GM12874 (cell line): ENCODE results near the gene TCP11L2.

Experiments
- CTCF ChIP-seq: IDR thresholded peaks from 2 replicates; pipeline ENCODE4 v1.5.1; 2011; ENCODE audit warnings: low read depth, mild to moderate bottlenecking, control low read depth, low read length, moderate library complexity; ENCODE audit not compliant: insufficient read depth

Gene TCP11L2

GRCh38 chr12:106323537-106323936 lies 21.0 kb downstream of the TCP11L2 start:
- TF ChIP-seq CTCF: no peak

GRCh38 chr12:106327309-106327869 lies 24.9 kb downstream of the TCP11L2 start:
- TF ChIP-seq CTCF: no peak

GRCh38 chr12:106328735-106329134 lies 26.2 kb downstream of the TCP11L2 start:
- TF ChIP-seq CTCF: no peak

- TF ChIP-seq CTCF: no peak
Observed at GRCh38 chr12:106329231-106329982, 26.9 kb downstream of the TCP11L2 start.

- TF ChIP-seq CTCF: no peak
Observed at GRCh38 chr12:106331599-106331998, 29.1 kb downstream of the TCP11L2 start.

- no peak for TF ChIP-seq CTCF
Observed at GRCh38 chr12:106332536-106332935, 30.0 kb downstream of the TCP11L2 start.

- TF ChIP-seq CTCF: no peak
Observed at GRCh38 chr12:106333010-106333409, 30.5 kb downstream of the TCP11L2 start.
